Stimulated activated CD4-positive, alpha-beta T cell treated with anti-CD3 and anti-CD28 coated beads, Interleukin-15, amount 100 ng/mL, for 24 hours (primary cell): ENCODE results near the gene ANO9.
A peak's percentile ranks its signal among the peaks of the same experiment; 100 is the strongest.
"Not testable (repeated sequence)": the region's sequence is repeated elsewhere in the genome, so short reads cannot be mapped to it uniquely, and the experiment has no call there.

Experiments used
- DNase-seq: peaks from one replicate; pipeline ENCODE4 v3.0.0-alpha.2; 2020

The ANO9 gene

GRCh38 chr11:471468-472145 is 29.8 kb upstream of the ANO9 start:
- DNase-seq: no peak

GRCh38 chr11:469684-470560 is 28.1 kb upstream of the ANO9 start:
- DNase-seq: no peak

GRCh38 chr11:469026-469683 is 27.3 kb upstream of the ANO9 start:
- DNase-seq: not testable (repeated sequence)

- DNase-seq: no peak
Observed at GRCh38 chr11:468493-468892, 26.7 kb upstream of the ANO9 start.

GRCh38 chr11:468036-468435 is 26.2 kb upstream of the ANO9 start:
- no peak for DNase-seq

- DNase-seq: no peak
Observed at GRCh38 chr11:465896-466530, 24.2 kb upstream of the ANO9 start.

GRCh38 chr11:464316-464715 is 22.5 kb upstream of the ANO9 start:
- no peak for DNase-seq

- DNase-seq: no peak
Observed at GRCh38 chr11:462107-462890, 20.5 kb upstream of the ANO9 start.

GRCh38 chr11:461626-462025 is 19.8 kb upstream of the ANO9 start:
- no peak for DNase-seq

- DNase-seq: no peak
Observed at GRCh38 chr11:460331-461199, 18.8 kb upstream of the ANO9 start.

GRCh38 chr11:459511-460220 is 17.9 kb upstream of the ANO9 start:
- DNase-seq: no peak

- no peak for DNase-seq
Observed at GRCh38 chr11:457111-457760, 15.4 kb upstream of the ANO9 start.

- peak; percentile 62 for DNase-seq
Observed at GRCh38 chr11:456533-456932, 14.7 kb upstream of the ANO9 start.

GRCh38 chr11:455566-456147 is 13.8 kb upstream of the ANO9 start:
- no peak for DNase-seq

GRCh38 chr11:454801-455565 is 13.2 kb upstream of the ANO9 start:
- DNase-seq: no peak

- no peak for DNase-seq
Observed at GRCh38 chr11:454043-454442, 12.2 kb upstream of the ANO9 start.

GRCh38 chr11:453564-453963 is 11.8 kb upstream of the ANO9 start:
- no peak for DNase-seq

GRCh38 chr11:452916-453527 is 11.2 kb upstream of the ANO9 start:
- no peak for DNase-seq
